Vein endothelial cell (primary cell): Measurements from ENCODE around the gene ZNF439. TPM values are rescaled to one million over a fixed set of nuclear protein-coding genes. Genes with fewer than 3 reads are reported as not detected.

Experiments used
- total RNA-seq: library from RNA; depleted of rRNA; stranded (reverse); fragments of >200 nt; gene quantifications from 2 replicates; pipeline ENCODE4 v1.2.3, GENCODE V29; 2012

Gene ZNF439
- 0.33 and 3.4 TPM in 2 replicates for total RNA-seq

GRCh38 chr19:11848594-11849469 is at the start of gene ZNF439:
Gene ZNF439 (plus strand): TSS chr19:11848726. CDS start chr19:11848868, 142 bp downstream.

GRCh38 chr19:11814029-11814699 is 34.4 kb upstream of the ZNF439 start, which contains the start of gene ZNF440:
Gene ZNF440 (plus strand): TSS chr19:11814273. CDS start chr19:11814448, 175 bp downstream.

GRCh38 chr19:11887611-11888531 is 39.3 kb downstream of the ZNF439 start, which contains the start of gene ZNF69:
Gene ZNF69 (plus strand): TSS chr19:11887782. CDS start chr19:11887924, 142 bp downstream.

Other genes starting within 250 kb of the ZNF439 start
- gene ZNF823, start 109.8 kb upstream of the ZNF439 start, total RNA-seq = 6.9 and 9.9 TPM in 2 replicates
- gene ZNF441, start 81.7 kb upstream of the ZNF439 start, total RNA-seq = 5.6 and 6.4 TPM in 2 replicates
- gene ZNF491, start 50.2 kb upstream of the ZNF439 start, total RNA-seq = 0.65 and 1.8 TPM in 2 replicates
- 8.2 and 9.7 TPM in 2 replicates for gene ZNF440, start 34.5 kb upstream of the ZNF439 start, total RNA-seq
- 3.3 and 12.8 TPM in 2 replicates for gene ZNF69, start 39.1 kb downstream of the ZNF439 start, total RNA-seq
- 5.2 and 8.0 TPM in 2 replicates for gene ZNF700, start 76.4 kb downstream of the ZNF439 start, total RNA-seq
- 0.33 and 2.4 TPM in 2 replicates for gene ZNF763, start 116.3 kb downstream of the ZNF439 start, total RNA-seq
- 0.98 and 1.8 TPM in 2 replicates for gene ZNF433, start 187.0 kb downstream of the ZNF439 start, total RNA-seq
- gene ZNF878, start 204.2 kb downstream of the ZNF439 start, total RNA-seq = 0.67 TPM in 1 of 2 replicates, not detected in the other
- gene ZNF844, start 216.0 kb downstream of the ZNF439 start, total RNA-seq = 1.6 and 4.2 TPM in 2 replicates